ENCODE results near the gene FXYD5.
A peak's percentile ranks its signal among the peaks of the same experiment; 100 is the strongest.

The FXYD5 gene

GRCh38 chr19:35112995-35113688, 41.4 kb upstream of the FXYD5 start:
- H3K27me3 ChIP-seq (ENCODE audit: insufficient read depth, poor library complexity, severe bottlenecking) = no peaks in the 10 kb centered on the region
- H3K4me3 ChIP-seq (replicated peaks; ENCODE audit: insufficient read depth, low read length) = no peak overlapping the region
- H3K27ac ChIP-seq (replicated peaks) = no peak overlapping the region
- no peak for DNase-seq (ENCODE audit: low read depth in 1 of 2, low spot score in 1 of 2)
- TF ChIP-seq REST (IDR thresholded peaks at IDR 0.05; ENCODE audit: insufficient replicate concordance, low read depth) = no peak
- no peak for TF ChIP-seq POLR2AphosphoS5 (IDR thresholded peaks at IDR 0.05; ENCODE audit: low read depth)
- TF ChIP-seq GABPA (IDR thresholded peaks at IDR 0.05; ENCODE audit: low read depth) = no peak
- no peak for TF ChIP-seq SPI1 (IDR thresholded peaks at IDR 0.05; ENCODE audit: borderline replicate concordance, low read depth)
- no peak for TF ChIP-seq CTCF (IDR thresholded peaks at IDR 0.05; ENCODE audit: insufficient read depth, low read length)

GRCh38 chr19:35114353-35115176, 40.0 kb upstream of the FXYD5 start:
- Histone ChIP-seq H3K4me3 (replicated peaks; ENCODE audit: insufficient read depth, low read length) (no peak overlapping the region), H3K27me3 (ENCODE audit: insufficient read depth, poor library complexity, severe bottlenecking) (no peaks in the 10 kb centered on the region), H3K27ac (replicated peaks) (no peak overlapping the region)
- TF ChIP-seq SPI1 (IDR thresholded peaks at IDR 0.05; ENCODE audit: borderline replicate concordance, low read depth) (no peak), CTCF (IDR thresholded peaks at IDR 0.05; ENCODE audit: insufficient read depth, low read length) (peak; percentile 66)
- peak in 1 of 2 experiments; percentile 15 for DNase-seq (ENCODE audit: low read depth in 1 of 2, low spot score in 1 of 2)

- Histone ChIP-seq H3K4me3 (replicated peaks; ENCODE audit: insufficient read depth, low read length) (no peak within 1 kb of the TSS), H3K27ac (replicated peaks) (no peak within 1 kb of the TSS), H3K27me3 (ENCODE audit: insufficient read depth, poor library complexity, severe bottlenecking) (no peaks in the 10 kb centered on the region)
- no peak for DNase-seq (ENCODE audit: low read depth in 1 of 2, low spot score in 1 of 2)
- TF ChIP-seq REST (IDR thresholded peaks at IDR 0.05; ENCODE audit: insufficient replicate concordance, low read depth) (no peak), POLR2AphosphoS5 (IDR thresholded peaks at IDR 0.05; ENCODE audit: low read depth) (no peak), CTCF (IDR thresholded peaks at IDR 0.05; ENCODE audit: insufficient read depth, low read length) (no peak), GABPA (IDR thresholded peaks at IDR 0.05; ENCODE audit: low read depth) (no peak), SPI1 (IDR thresholded peaks at IDR 0.05; ENCODE audit: borderline replicate concordance, low read depth) (no peak)
These were observed 39.2 kb upstream of the FXYD5 start, which contains the start of gene FXYD3 for GRCh38 chr19:35115177-35115951. FXYD3 (plus strand) TSS chr19:35115823; CDS start chr19:35119377, 3,554 bp downstream.
